Measurements from ENCODE around the gene ABTB2.

Gene ABTB2

DNA sequence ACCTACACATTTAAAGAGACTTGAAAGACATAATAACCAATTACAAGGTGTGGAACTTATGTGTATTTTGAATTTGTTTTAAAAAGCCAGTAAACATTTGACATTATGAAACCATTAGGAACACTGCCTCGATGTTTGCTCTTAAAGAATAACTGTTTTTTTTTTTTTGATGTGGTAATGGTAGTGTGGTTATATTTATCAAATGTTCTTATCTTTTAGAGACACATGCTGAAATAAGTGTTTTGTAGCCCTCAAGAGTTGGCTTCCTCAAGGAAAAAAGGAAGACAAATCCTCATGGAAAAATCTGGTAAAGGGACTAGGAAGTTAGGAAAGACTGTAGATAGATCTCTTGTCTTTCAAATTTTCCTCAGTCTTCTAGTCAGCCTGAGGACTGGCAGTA, 2.2 kb upstream of the ABTB2 start:
- no peak for DNase-seq (ENCODE audit: low spot score)

- peak; percentile 17 for DNase-seq (ENCODE audit: low spot score)
Observed at GRCh38 chr11:34359548-34359891, 1.7 kb upstream of the ABTB2 start.

- peak; percentile 60 for DNase-seq (ENCODE audit: low spot score)
Observed at GRCh38 chr11:34358728-34359547, 1.1 kb upstream of the ABTB2 start.

GRCh38 chr11:34358258-34358727, 483 bp upstream of the ABTB2 start:
- peak; percentile 29 for DNase-seq (ENCODE audit: low spot score)

- DNase-seq (ENCODE audit: low spot score), result peak; percentile 35
Observed at GRCh38 chr11:34356913-34357700, 703 bp downstream of the ABTB2 start.

DNA sequence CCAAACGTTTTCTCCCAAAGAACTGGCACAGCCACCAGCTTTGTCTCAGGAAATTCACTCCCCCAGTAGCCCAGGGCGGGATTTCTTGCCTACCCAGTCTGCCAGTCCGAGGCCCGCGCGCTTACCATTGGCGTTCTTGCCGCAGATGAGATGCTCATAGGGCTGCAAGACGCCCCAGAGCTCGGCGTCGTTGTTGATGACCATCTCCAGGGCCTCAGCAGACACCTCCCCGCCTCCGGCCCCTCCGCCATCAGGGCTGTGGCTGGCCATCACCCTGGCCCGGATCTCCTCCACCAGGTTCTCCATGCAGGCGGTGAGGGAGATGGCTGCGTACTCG, 1.3 kb downstream of the ABTB2 start:
- no peak for DNase-seq (ENCODE audit: low spot score)

DNA sequence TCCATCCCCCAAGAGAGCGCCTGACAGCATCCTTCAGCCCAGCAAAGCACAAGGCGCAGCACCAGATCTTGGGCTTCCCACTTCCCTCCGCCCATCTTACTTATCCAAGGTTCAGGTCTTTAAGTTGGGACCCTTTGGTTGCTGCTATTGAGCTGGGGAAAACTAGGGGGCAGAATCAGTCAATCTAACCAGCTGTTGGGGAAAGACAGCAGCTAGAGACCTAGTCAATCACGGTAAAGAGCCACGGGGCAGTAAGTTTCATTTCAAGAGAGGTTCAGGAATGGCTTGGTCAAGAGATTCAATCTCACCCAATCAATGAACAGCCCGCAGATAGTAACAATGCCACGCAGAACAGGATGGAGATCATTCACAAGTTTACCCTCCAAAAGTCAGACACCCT, 1.7 kb downstream of the ABTB2 start:
- no peak for DNase-seq (ENCODE audit: low spot score)

DNA sequence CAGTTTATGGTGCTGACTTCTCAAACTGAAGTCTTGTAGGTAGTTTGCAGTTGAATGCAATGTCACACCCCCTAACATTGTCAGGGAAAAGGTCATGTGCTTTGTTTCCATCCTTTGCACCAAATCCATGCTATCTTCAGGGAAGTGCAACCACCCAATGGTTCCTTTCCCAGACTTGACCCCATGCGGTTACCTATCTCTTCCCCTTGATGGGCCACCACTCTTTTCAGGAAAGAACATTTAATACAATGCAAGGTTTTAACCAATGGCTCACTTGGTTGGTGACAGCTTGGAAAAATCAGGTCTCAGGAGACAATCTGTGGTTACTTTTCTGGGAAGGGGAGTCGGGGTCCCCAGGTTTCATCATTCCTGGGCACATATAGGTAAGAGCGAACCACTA, 2.1 kb downstream of the ABTB2 start:
- DNase-seq (ENCODE audit: low spot score), result no peak

DNA sequence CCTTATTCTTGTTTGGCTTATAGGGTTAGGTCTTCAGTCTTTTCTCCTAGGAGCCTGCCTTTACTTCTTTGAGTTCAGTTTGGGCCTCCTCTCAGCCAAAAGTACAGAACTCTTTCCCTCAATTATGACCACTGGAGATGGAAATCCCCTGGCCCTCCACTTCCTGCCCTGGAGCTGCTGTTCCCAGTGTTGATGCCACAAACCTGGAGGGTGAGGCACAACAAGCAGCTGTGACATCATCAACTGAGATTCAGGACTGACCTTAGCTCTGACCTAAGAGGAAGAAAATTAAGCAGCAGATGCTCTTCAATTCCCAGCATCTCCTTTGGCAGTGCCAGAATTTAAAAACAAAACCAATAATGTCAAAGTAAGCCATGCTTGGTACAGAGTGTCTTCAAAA, 3.0 kb downstream of the ABTB2 start:
- no peak for DNase-seq (ENCODE audit: low spot score)

GRCh38 chr11:34353881-34354280, 3.9 kb downstream of the ABTB2 start:
- no peak for DNase-seq (ENCODE audit: low spot score)

DNA sequence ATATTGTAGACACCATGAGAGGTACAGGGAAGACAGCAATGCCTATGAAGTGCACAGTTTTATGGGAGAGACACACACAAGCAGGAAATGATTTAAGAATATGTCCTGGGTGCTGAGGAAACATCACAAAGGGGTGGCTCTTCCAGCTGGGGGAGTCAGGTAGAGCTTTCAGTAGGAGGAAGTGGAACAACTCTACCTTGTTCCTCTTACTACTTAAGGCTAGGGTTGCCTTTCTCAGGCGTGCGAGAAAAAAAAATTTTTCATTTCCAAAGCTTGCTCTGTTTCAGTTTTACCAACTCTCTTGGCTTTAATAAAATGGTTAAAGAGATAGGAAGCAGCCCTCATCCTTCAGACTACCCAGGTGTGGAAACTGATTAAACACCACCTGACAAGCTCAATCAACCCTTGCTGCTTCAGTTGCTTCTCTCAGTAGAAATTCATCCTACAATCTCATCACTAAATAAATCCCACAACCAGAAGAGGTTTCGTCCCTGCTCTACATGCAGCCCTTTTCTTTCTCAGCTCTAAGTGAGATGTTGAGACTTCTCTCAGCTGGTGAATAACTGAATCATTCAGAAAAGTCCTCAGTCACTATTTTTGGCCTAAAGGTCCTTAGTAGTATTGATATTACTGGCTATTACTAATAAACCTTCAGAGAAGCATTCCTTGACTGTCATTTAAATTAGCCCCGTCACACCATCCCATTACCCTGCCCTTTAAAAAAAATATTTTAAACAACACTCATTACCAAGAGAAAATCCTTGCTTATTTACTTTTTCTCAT, 5.9 kb downstream of the ABTB2 start:
- DNase-seq (ENCODE audit: low spot score), result no peak

DNA sequence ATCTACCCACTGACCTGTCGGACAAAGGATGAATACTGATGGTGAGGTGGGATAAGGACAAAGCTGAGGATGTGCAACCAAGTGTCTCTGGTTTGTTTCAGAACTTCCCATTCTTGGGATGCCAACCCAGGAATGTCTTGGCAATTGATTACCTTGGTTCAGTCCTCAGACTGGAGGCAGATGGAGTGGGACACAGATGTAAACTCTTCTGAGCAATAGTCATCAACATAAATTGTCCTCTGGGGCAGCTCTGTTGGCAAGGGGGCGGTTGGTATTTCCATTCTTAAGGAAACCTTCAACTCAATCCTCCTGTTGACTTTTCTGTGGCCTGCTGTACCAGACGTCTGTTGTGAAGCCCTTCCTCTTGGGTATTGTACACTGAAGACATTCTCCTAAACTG, 6.8 kb downstream of the ABTB2 start:
- DNase-seq (ENCODE audit: low spot score), result no peak

GRCh38 chr11:34349882-34350281, 7.9 kb downstream of the ABTB2 start:
- no peak for DNase-seq (ENCODE audit: low spot score)

DNA sequence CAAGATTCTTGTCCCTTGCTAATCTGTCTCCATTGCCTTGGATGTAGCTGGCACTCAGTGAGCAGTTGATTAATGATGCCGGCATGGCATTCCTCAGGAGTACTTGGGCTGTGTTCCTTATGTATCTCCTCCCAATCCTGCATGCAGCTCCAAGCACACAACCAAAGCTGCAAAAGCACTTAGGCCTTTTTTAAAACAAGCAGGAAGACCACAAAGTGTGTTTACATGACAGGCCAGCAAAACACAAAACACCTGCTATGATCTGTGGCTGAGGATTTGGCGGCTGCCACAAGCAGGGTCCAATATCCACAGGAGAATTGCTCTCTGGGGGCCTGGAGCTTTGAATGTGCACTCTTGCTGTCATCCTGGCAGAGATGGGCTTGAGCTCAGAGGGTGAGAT, 8.9 kb downstream of the ABTB2 start:
- no peak for DNase-seq (ENCODE audit: low spot score)

DNA sequence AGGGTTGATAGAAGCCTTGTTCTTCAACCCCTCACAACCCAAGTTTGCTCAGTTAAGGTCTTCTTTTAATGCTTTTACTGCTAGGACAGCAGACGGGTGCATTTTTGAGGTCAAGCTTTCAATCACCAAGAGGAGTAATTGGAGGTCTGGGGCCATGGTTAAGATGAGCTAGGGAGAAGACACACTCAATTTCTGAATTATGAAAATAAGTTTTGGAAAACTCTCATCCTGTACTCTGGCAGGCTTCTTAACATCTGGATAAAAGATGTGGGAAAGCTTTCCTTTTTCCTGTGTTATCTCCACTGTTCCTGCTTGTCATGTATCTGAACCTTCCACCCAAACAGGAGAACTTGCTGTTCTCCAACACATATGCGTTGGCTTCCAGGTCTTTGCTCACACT, 9.7 kb downstream of the ABTB2 start:
- no peak for DNase-seq (ENCODE audit: low spot score)

GRCh38 chr11:34346551-34346950, 11.3 kb downstream of the ABTB2 start:
- DNase-seq (ENCODE audit: low spot score), result peak; percentile 28

GRCh38 chr11:34345991-34346480, 11.8 kb downstream of the ABTB2 start:
- no peak for DNase-seq (ENCODE audit: low spot score)

GRCh38 chr11:34345540-34345876, 12.3 kb downstream of the ABTB2 start:
- no peak for DNase-seq (ENCODE audit: low spot score)

GRCh38 chr11:34344768-34345539, 12.9 kb downstream of the ABTB2 start:
- DNase-seq (ENCODE audit: low spot score), result no peak

- DNase-seq (ENCODE audit: low spot score), result no peak
Observed at GRCh38 chr11:34344410-34344767, 13.4 kb downstream of the ABTB2 start.

DNA sequence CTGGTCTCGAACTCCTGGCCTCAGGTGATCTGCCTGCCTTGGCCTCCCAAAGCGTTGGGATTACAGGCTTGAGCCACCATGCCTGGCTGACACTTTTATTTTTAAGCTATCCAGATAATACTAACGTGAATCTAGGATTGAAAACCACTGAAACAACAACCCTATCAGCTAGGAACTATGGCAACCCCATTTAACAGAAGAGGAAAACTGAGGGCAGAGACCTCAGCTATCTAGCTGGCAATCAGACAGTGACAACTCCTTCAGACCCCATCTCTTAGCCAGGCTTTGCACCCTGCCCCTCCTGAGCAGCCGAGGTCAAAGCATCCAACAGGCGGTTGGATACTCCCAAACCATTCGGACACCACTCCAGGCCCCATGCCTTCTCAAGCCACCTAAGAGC, 14.1 kb downstream of the ABTB2 start:
- DNase-seq (ENCODE audit: low spot score), result no peak

DNA sequence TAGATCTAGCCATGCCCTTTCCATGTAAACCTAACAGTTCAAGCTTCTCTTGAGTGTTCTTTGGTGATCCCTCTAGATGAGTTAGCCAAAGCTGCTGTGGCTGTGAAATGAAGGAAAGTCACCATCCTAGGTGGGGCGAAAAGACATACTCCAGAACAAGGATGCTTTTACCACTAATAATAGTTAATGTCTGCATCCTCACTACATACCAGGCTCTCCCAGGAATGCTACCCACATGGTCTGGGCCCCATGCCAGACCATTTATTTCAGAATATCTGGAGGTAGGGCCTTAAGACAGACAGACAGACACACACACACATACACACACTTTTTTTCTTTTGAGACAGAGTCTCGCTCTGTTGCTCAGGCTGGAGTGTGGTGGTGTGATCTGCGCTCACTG, 14.7 kb downstream of the ABTB2 start:
- no peak for DNase-seq (ENCODE audit: low spot score)

Measured in hepatic stellate cell (primary cell).